GM12878 (cell line): Measurements from ENCODE around the gene CDC123. TPM values are rescaled to one million over a fixed set of nuclear protein-coding genes. Genes with fewer than 3 reads are reported as not detected.
A peak's percentile ranks its signal among the peaks of the same experiment; 100 is the strongest.

Source experiments
- BRCA1 ChIP-seq: IDR thresholded peaks from 2 replicates; pipeline ENCODE4 v1.6.1; 2011; ENCODE audit warnings: low read depth, low read length, improper control_type of control experiment
- CEBPB ChIP-seq, 2 experiments: fragments of 150-350 bp in 1 of 2; IDR thresholded peaks; 2 replicates each; pipeline ENCODE4 v1.6.1; 2012 to 2014; ENCODE audit warnings: low read depth in 2 of 2, low read length in 2 of 2, borderline replicate concordance in 1 of 2, inconsistent platforms in 1 of 2
- CREM ChIP-seq: IDR thresholded peaks from 2 replicates; pipeline ENCODE4 v1.6.1; 2014; ENCODE audit warnings: antibody characterized with exemption, low read depth
- EED ChIP-seq: sonication (generic); IDR thresholded peaks from 2 replicates; pipeline ENCODE4 v1.6.1; 2016; ENCODE audit warnings: antibody characterized with exemption, low read depth
- HDAC2 ChIP-seq: fragments of 200-600 bp; sonication (generic); IDR thresholded peaks from 2 replicates; pipeline ENCODE4 v1.6.1; 2017
- IKZF1 ChIP-seq: fragments of 450-650 bp; conservative IDR thresholded peaks from 2 replicates; pipeline ENCODE4 v1.6.1; 2017; ENCODE audit warnings: antibody characterized with exemption, mild to moderate bottlenecking
- KAT2A ChIP-seq: conservative IDR thresholded peaks from 2 replicates; pipeline ENCODE4 v1.6.1; 2011; ENCODE audit warnings: low read depth, low read length; ENCODE audit not compliant: control insufficient read depth
- MYC ChIP-seq: IDR thresholded peaks from 2 replicates; pipeline ENCODE4 v1.6.1; 2011; ENCODE audit warnings: mild to moderate bottlenecking, low read length, moderate library complexity, inconsistent platforms; ENCODE audit not compliant: insufficient read depth, insufficient replicate concordance, insufficient read length, severe bottlenecking
- NBN ChIP-seq: fragments of 450-650 bp; IDR thresholded peaks from 2 replicates; pipeline ENCODE4 v1.6.1; 2016
- NFXL1 ChIP-seq: fragments of 450-650 bp; IDR thresholded peaks from 2 replicates; pipeline ENCODE4 v1.6.1; 2017; ENCODE audit warnings: antibody characterized with exemption, mild to moderate bottlenecking, borderline replicate concordance
- PML ChIP-seq: IDR thresholded peaks from 2 replicates; pipeline ENCODE4 v1.6.1; 2012; ENCODE audit warnings: low read length, inconsistent platforms
- POLR2A ChIP-seq: IDR thresholded peaks from 2 replicates; pipeline ENCODE4 v1.6.1; 2011; ENCODE audit warnings: low read depth, mild to moderate bottlenecking, low read length
- POU2F2 ChIP-seq: IDR thresholded peaks from 3 replicates; pipeline ENCODE4 v1.6.1; 2011; ENCODE audit warnings: low read depth, mild to moderate bottlenecking, low read length, borderline replicate concordance
- RAD21 ChIP-seq: IDR thresholded peaks from 2 replicates; pipeline ENCODE4 v1.6.1; 2011; ENCODE audit warnings: mild to moderate bottlenecking, low read depth, low read length, moderate library complexity; ENCODE audit not compliant: insufficient read depth
- RAD51 ChIP-seq: fragments of 450-650 bp; IDR thresholded peaks from 2 replicates; pipeline ENCODE4 v1.6.1; 2016; ENCODE audit warnings: moderate library complexity, mild to moderate bottlenecking, inconsistent platforms
- RUNX3 ChIP-seq: IDR thresholded peaks from 2 replicates; pipeline ENCODE4 v1.6.1; 2012; ENCODE audit warnings: low read length, inconsistent platforms
- SMAD1 ChIP-seq: fragments of 450-650 bp; IDR thresholded peaks from 2 replicates; pipeline ENCODE4 v1.6.1; 2018; ENCODE audit warnings: mild to moderate bottlenecking, low read depth; ENCODE audit not compliant: partially characterized antibody
- SMAD5 ChIP-seq: IDR thresholded peaks from 2 replicates; pipeline ENCODE4 v1.6.1; 2016; ENCODE audit warnings: antibody characterized with exemption, low read depth
- SMARCA5 ChIP-seq: fragments of 450-650 bp; IDR thresholded peaks from 2 replicates; pipeline ENCODE4 v1.6.1; 2017; ENCODE audit warnings: mild to moderate bottlenecking
- SP1 ChIP-seq: IDR thresholded peaks from one replicate; pipeline ENCODE4 v1.6.1; 2011; ENCODE audit warnings: low read depth, low read length
- SREBF1 ChIP-seq: IDR thresholded peaks from 2 replicates; pipeline ENCODE4 v1.6.1; 2012; ENCODE audit warnings: mild to moderate bottlenecking, low read length
- SREBF2 ChIP-seq: IDR thresholded peaks from 2 replicates; pipeline ENCODE4 v1.6.1; 2012; ENCODE audit warnings: mild to moderate bottlenecking, low read length
- ZNF24 ChIP-seq: fragments of 450-650 bp; IDR thresholded peaks from 2 replicates; pipeline ENCODE4 v1.6.1; 2017; ENCODE audit warnings: antibody characterized with exemption, mild to moderate bottlenecking
- ZNF274 ChIP-seq: IDR thresholded peaks from one replicate; pipeline ENCODE4 v1.8.0; 2011; ENCODE audit not compliant: insufficient read length, insufficient read depth
- ZNF622 ChIP-seq: fragments of 450-650 bp; IDR thresholded peaks from 2 replicates; pipeline ENCODE4 v1.6.1; 2017; ENCODE audit warnings: mild to moderate bottlenecking, inconsistent platforms
- polyA plus RNA-seq, 11 experiments: library from polyadenylated mRNA; depleted of rRNA in 4 of 11; unstranded in 6 of 11; stranded (reverse) in 5 of 11; fragments of >200 nt; fragmentation: Nextera tagmentation in 4 of 11; fragmentation: Illumina TruSeq in 1 of 11; extraction: Ambion mirVana in 4 of 11; extraction: Trizol in 1 of 11; gene quantifications; 1 replicate in 1 of 11; 2 replicates in 10 of 11; pipeline versions ENCODE4 v1.2.1 to v1.2.3, GENCODE V29; 2011 to 2016; ENCODE audit warnings: inconsistent platforms in 2 of 11, missing spikeins in 2 of 11, low read depth in 1 of 11
- total RNA-seq, 4 experiments: library from RNA; depleted of rRNA in 3 of 4; stranded (reverse); fragments of >200 nt in 3 of 4; fragmentation: Illumina TruSeq in 1 of 4; extraction: Trizol in 1 of 4; gene quantifications; 2 replicates each; pipeline versions ENCODE4 v1.2.1 to v1.2.3, GENCODE V29; 2013 to 2021
- TF ChIP-seq, protein P1 (sequence below): IDR thresholded peaks from 2 replicates; pipeline ENCODE4 v1.6.1; 2012; ENCODE audit warnings: low read depth, low read length, improper control_type of control experiment
- TF ChIP-seq, protein P2 (sequence below): fragments of 450-650 bp; IDR thresholded peaks from 2 replicates; pipeline ENCODE4 v1.6.1; 2016; ENCODE audit warnings: mild to moderate bottlenecking
- TF ChIP-seq, protein P3 (sequence below), 3 experiments: IDR thresholded peaks in 2 of 3; conservative IDR thresholded peaks in 1 of 3; 2 replicates each; pipeline ENCODE4 v1.5.1; 2011; ENCODE audit warnings: low read depth in 3 of 3, low read length in 3 of 3, mild to moderate bottlenecking in 3 of 3, control low read depth in 2 of 3, moderate library complexity in 2 of 3, inconsistent platforms in 1 of 3, mixed read lengths in 1 of 3; ENCODE audit not compliant: control insufficient read depth in 2 of 3, insufficient read depth in 1 of 3; ENCODE audit errors: extremely low read depth in 1 of 3
- TF ChIP-seq, protein P4 (sequence below): IDR thresholded peaks from 2 replicates; pipeline ENCODE4 v1.6.1; 2011; ENCODE audit warnings: low read depth, low read length, improper control_type of control experiment, borderline replicate concordance

The CDC123 gene
- total and polyA plus RNA-seq, 10 of the 15 experiments (the other 5 are each of a cell fraction or from before 2014, with no cell fraction given), result 128 to 360 (median 209) TPM

DNA sequence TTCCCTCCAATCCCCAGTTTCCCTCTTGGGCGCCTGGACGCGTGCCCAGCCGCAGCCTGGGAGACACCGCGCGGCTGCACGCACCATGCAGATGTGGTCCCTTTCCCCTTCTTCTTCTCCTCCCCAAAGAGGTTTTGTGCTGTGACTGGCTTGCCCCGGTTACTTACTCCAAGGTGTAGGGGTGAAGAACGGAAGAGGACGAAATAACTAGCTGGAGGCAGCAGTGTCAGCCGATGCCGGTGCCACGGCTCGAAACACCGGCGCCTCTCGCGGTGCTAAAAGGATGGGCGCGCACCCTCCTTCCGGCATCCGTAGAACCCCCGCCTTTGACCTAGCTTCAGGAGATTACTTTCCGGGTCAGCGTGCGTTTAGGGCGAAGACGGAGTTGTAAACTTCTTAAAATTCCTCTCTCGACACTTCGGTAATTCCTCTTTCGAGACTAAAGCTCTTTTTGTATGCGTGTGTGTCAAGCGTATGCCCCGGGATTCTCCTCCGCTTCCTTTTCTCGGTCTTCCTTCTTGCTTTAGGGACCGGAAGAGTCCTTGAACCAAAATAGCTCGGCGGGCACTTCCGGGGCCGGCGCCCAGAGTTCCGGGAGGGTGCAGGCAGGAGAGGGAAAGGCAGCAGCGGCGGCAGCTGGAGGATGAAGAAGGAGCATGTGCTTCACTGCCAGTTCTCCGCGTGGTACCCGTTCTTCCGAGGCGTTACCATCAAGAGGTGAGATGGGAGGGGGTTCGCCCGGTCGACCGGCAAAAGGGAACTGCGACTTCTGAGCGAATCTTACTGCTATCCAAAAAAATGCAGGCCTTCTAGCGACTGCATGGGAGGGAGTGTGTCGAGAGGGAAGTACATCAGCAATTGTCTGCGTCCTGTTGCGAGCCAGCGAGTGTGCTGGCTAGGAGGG lies at the start of gene CDC123, which contains the start of gene NUDT5 (continued):
- TF ChIP-seq SREBF1 (peak; percentile 66; the same call in 1 of the 2 replicates), CEBPB (IDR thresholded peaks at IDR 0.05; ENCODE audit: borderline replicate concordance in 1 of 2, low read depth in 2 of 2, low read length in 2 of 2) (no peak), CREM (peak; percentile 4; the same call in 1 of the 2 replicates), SMAD5 (no peak; the same call in 1 of the 2 replicates), ZNF24 (no peak), BRCA1 (peak; percentile 69), SREBF2 (no peak), POLR2A (peak; percentile 95), SMARCA5 (0 out of 2 replicates have a peak, but pooled peaks have one; percentile 24), MYC (peak; percentile 88), HDAC2 (no peak), EED (peak; percentile 57; the same call in 1 of the 2 replicates), POU2F2 (peak; percentile 21; the same call in 2 of the 3 replicates), SP1 (no peak), RAD21 (no peak), NFXL1 (no peak), ZNF274 (no peak), KAT2A (no peak), NBN (peak; percentile 82), RUNX3 (peak; percentile 2), SMAD1 (peak; percentile 12), IKZF1 (peak; percentile 94), RAD51 (peak; percentile 36; the same call in 1 of the 2 replicates), ZNF622 (no peak), PML (peak; percentile 94)
- TF ChIP-seq, protein P1, sequence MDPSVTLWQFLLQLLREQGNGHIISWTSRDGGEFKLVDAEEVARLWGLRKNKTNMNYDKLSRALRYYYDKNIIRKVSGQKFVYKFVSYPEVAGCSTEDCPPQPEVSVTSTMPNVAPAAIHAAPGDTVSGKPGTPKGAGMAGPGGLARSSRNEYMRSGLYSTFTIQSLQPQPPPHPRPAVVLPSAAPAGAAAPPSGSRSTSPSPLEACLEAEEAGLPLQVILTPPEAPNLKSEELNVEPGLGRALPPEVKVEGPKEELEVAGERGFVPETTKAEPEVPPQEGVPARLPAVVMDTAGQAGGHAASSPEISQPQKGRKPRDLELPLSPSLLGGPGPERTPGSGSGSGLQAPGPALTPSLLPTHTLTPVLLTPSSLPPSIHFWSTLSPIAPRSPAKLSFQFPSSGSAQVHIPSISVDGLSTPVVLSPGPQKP, result peak; percentile 82
- TF ChIP-seq, protein P2, sequence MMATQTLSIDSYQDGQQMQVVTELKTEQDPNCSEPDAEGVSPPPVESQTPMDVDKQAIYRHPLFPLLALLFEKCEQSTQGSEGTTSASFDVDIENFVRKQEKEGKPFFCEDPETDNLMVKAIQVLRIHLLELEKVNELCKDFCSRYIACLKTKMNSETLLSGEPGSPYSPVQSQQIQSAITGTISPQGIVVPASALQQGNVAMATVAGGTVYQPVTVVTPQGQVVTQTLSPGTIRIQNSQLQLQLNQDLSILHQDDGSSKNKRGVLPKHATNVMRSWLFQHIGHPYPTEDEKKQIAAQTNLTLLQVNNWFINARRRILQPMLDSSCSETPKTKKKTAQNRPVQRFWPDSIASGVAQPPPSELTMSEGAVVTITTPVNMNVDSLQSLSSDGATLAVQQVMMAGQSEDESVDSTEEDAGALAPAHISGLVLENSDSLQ, result peak; percentile 67
- TF ChIP-seq, protein P3, sequence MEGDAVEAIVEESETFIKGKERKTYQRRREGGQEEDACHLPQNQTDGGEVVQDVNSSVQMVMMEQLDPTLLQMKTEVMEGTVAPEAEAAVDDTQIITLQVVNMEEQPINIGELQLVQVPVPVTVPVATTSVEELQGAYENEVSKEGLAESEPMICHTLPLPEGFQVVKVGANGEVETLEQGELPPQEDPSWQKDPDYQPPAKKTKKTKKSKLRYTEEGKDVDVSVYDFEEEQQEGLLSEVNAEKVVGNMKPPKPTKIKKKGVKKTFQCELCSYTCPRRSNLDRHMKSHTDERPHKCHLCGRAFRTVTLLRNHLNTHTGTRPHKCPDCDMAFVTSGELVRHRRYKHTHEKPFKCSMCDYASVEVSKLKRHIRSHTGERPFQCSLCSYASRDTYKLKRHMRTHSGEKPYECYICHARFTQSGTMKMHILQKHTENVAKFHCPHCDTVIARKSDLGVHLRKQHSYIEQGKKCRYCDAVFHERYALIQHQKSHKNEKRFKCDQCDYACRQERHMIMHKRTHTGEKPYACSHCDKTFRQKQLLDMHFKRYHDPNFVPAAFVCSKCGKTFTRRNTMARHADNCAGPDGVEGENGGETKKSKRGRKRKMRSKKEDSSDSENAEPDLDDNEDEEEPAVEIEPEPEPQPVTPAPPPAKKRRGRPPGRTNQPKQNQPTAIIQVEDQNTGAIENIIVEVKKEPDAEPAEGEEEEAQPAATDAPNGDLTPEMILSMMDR (IDR thresholded peaks at IDR 0.05 in 2 of 3, conservative IDR thresholded peaks at IDR 0.05 in 1 of 3; ENCODE audit: control insufficient read depth in 2 of 3, extremely low read depth in 1 of 3, insufficient read depth in 1 of 3, low read depth in 3 of 3, low read length in 3 of 3), result peak in 1 of 3 experiments; percentile 9; a peak in 1 of 6 replicates
- TF ChIP-seq, protein P4, sequence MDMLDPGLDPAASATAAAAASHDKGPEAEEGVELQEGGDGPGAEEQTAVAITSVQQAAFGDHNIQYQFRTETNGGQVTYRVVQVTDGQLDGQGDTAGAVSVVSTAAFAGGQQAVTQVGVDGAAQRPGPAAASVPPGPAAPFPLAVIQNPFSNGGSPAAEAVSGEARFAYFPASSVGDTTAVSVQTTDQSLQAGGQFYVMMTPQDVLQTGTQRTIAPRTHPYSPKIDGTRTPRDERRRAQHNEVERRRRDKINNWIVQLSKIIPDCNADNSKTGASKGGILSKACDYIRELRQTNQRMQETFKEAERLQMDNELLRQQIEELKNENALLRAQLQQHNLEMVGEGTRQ, result no peak
